A549 (cell line): ENCODE data around the gene TYW1B. TPM values are rescaled to one million over a fixed set of nuclear protein-coding genes. Genes with fewer than 3 reads are reported as not detected.
A peak's percentile ranks its signal among the peaks of the same experiment; 100 is the strongest.
"Not testable (repeated sequence)": the region's sequence is repeated elsewhere in the genome, so short reads cannot be mapped to it uniquely, and the experiment has no call there.

Experiments
- ATAC-seq, 2 experiments: fragments of 200-7000 bp in 1 of 2; fragments of >200 bp in 1 of 2; cut with Nextera tagmentation in 1 of 2; cut with Tn5 transposase in 1 of 2; 3 replicates each; pipeline versions ENCODE4 v1.8.0 to v1.9.1; 2018 to 2020; ENCODE audit warnings: mild to moderate bottlenecking in 1 of 2, moderate library complexity in 1 of 2
- CTCF ChIA-PET: fragments of 300-600 bp; sonication (Branson Sonifier 250); formaldehyde crosslinking; extraction: SDS; loops from one replicate; lab custom pipeline; 2021; ENCODE audit warnings: antibody characterized with exemption, inconsistent platforms; lab: Yijun Ruan, JAX
- POLR2A ChIA-PET: fragments of 350-600 bp; formaldehyde crosslinking; extraction: SDS; loops from one replicate; lab custom pipeline; 2021; ENCODE audit warnings: antibody characterized with exemption, inconsistent platforms; lab: Yijun Ruan, JAX
- DNase-seq, 2 experiments: peaks; one replicate each; pipeline versions ENCODE4 v3.0.0 to v3.0.0-alpha.2; 2011 to 2016; ENCODE audit warnings: low read depth in 1 of 2, low spot score in 1 of 2
- FAIRE-seq: peaks from 2 replicates; lab custom pipeline; 2011; peaks lifted over from hg19 to GRCh38; lab: Jason Lieb, UNC
- H3K27ac ChIP-seq, 2 experiments: fragments of >200 bp; sonication (Bioruptor Twin); formaldehyde crosslinking; 3 replicates each; pipeline ENCODE4 v1.5.1; 2016 to 2017
- H3K4me1 ChIP-seq: fragments of >200 bp; sonication (Bioruptor Twin); formaldehyde crosslinking; 3 replicates; pipeline ENCODE4 v1.6.1; 2016
- H3K4me2 ChIP-seq: fragments of >200 bp; sonication (Bioruptor Twin); formaldehyde crosslinking; 3 replicates; pipeline ENCODE4 v1.6.1; 2016
- H3K4me3 ChIP-seq: fragments of >200 bp; sonication (Bioruptor Twin); formaldehyde crosslinking; 3 replicates; pipeline ENCODE4 v1.5.1; 2016
- H3K9me3 ChIP-seq: fragments of >200 bp; sonication (Bioruptor Twin); formaldehyde crosslinking; 3 replicates; pipeline ENCODE4 v1.6.1; 2016
- BHLHE40 ChIP-seq: IDR thresholded peaks from 2 replicates; pipeline ENCODE4 v1.6.1; 2012; ENCODE audit warnings: low read depth, low read length, inconsistent platforms
- CBX2 ChIP-seq: fragments of 200-600 bp; sonication (generic); IDR thresholded peaks from 2 replicates; pipeline ENCODE4 v1.6.1; 2016; ENCODE audit warnings: low read depth, mild to moderate bottlenecking, borderline replicate concordance
- EHF ChIP-seq: fragments of 250-450 bp; sonication (Bioruptor Pico); IDR thresholded peaks from 2 replicates; pipeline ENCODE4 v1.5.0; 2020; ENCODE audit warnings: mild to moderate bottlenecking
- FOSL2 ChIP-seq, 2 experiments: fragments of 450-650 bp in 1 of 2; fragments of >200 bp in 1 of 2; sonication (Bioruptor Twin) in 1 of 2; formaldehyde crosslinking; IDR thresholded peaks; 2 replicates each; pipeline versions ENCODE4 v1.5.0 to v1.6.1; 2016 to 2020; ENCODE audit warnings: mild to moderate bottlenecking in 1 of 2, moderate library complexity in 1 of 2
- HOXB13 ChIP-seq: fragments of 250-450 bp; sonication (Bioruptor Pico); IDR thresholded peaks from 2 replicates; pipeline ENCODE4 v1.5.0; 2020; ENCODE audit warnings: low read depth, mild to moderate bottlenecking, moderate library complexity
- JUNB ChIP-seq: fragments of >200 bp; sonication (Bioruptor Twin); formaldehyde crosslinking; IDR thresholded peaks from 2 replicates; pipeline ENCODE4 v1.6.1; 2016
- MAFK ChIP-seq: fragments of 450-650 bp; IDR thresholded peaks from 2 replicates; pipeline ENCODE4 v1.6.1; 2014; ENCODE audit not compliant: partially characterized antibody
- MYC ChIP-seq: IDR thresholded peaks from 2 replicates; pipeline ENCODE4 v1.6.1; 2012; ENCODE audit warnings: mild to moderate bottlenecking, inconsistent platforms, low read length, improper control_type of control experiment, borderline replicate concordance
- NPAS2 ChIP-seq: fragments of 250-450 bp; sonication (Bioruptor Pico); IDR thresholded peaks from 2 replicates; pipeline ENCODE4 v1.8.0; 2022; ENCODE audit warnings: mild to moderate bottlenecking, moderate library complexity, borderline replicate concordance
- NR3C1 ChIP-seq: fragments of >200 bp; sonication (Bioruptor Twin); formaldehyde crosslinking; IDR thresholded peaks from 3 replicates; pipeline ENCODE4 v1.6.1; 2017
- RCOR1 ChIP-seq: fragments of 150-350 bp; IDR thresholded peaks from 2 replicates; pipeline ENCODE4 v1.6.1; 2014; ENCODE audit warnings: antibody characterized with exemption, low read length, low read depth
- RFX5 ChIP-seq: fragments of 450-650 bp; IDR thresholded peaks from 2 replicates; pipeline ENCODE4 v1.7.1; 2014; ENCODE audit warnings: antibody characterized with exemption, mild to moderate bottlenecking, moderate library complexity
- TFCP2L1 ChIP-seq: fragments of 250-450 bp; sonication (Bioruptor Pico); IDR thresholded peaks from 2 replicates; pipeline ENCODE4 v1.5.0; 2021; ENCODE audit warnings: mild to moderate bottlenecking
- USF2 ChIP-seq: fragments of 450-650 bp; IDR thresholded peaks from 2 replicates; pipeline ENCODE4 v1.6.1; 2014; ENCODE audit warnings: antibody characterized with exemption
- ZFP36 ChIP-seq: fragments of 450-650 bp; IDR thresholded peaks from 2 replicates; pipeline ENCODE4 v1.6.1; 2014; ENCODE audit warnings: borderline replicate concordance; ENCODE audit not compliant: partially characterized antibody
- whole genome bisulfite sequencing: methylation state at CpG from one replicate; pipeline ENCODE4 v1.1.6; 2017; ENCODE audit errors: missing lambda C conversion rate; 5-methylcytosine and 5-hydroxymethylcytosine counted together
- polyA plus RNA-seq, 4 experiments: library from polyadenylated mRNA; depleted of rRNA in 3 of 4; stranded (reverse); fragments of >200 nt; fragmentation: RNase III in 1 of 4; extraction: RNeasy Plus Mini Kit Qiagen cat#74134 plus additional on column Dnase treatment in 1 of 4; gene quantifications; 2 replicates in 3 of 4; 3 replicates in 1 of 4; pipeline ENCODE4 v1.2.3, GENCODE V29; 2011 to 2017
- TF ChIP-seq, protein P1 (sequence below): fragments of 250-450 bp; sonication (Bioruptor Pico); IDR thresholded peaks from 2 replicates; pipeline ENCODE4 v1.5.0; 2021; ENCODE audit warnings: mild to moderate bottlenecking, moderate library complexity, borderline replicate concordance
- TF ChIP-seq, protein P2 (sequence below): IDR thresholded peaks from 2 replicates; pipeline ENCODE4 v1.6.1; 2012; ENCODE audit warnings: low read depth, borderline replicate concordance

TYW1B gene
- polyA plus RNA-seq, 2 of the 4 experiments (the other 2 are of a cell fraction): 2.7 to 4.6 TPM

- Histone ChIP-seq H3K9me3 (no peaks in the 10 kb centered on the region), H3K4me3 (no peak overlapping the region), H3K27ac (no peak overlapping the region), H3K4me1 (peaks cover 3% of the 10 kb centered on the region; the same call in 1 of the 3 replicates), H3K4me2 (no peak overlapping the region)
- ChIA-PET POLR2A (no interaction called here), CTCF (no interaction called here)
- no peak for ATAC-seq
- no peak for TF ChIP-seq CBX2
- TF ChIP-seq, protein P1, sequence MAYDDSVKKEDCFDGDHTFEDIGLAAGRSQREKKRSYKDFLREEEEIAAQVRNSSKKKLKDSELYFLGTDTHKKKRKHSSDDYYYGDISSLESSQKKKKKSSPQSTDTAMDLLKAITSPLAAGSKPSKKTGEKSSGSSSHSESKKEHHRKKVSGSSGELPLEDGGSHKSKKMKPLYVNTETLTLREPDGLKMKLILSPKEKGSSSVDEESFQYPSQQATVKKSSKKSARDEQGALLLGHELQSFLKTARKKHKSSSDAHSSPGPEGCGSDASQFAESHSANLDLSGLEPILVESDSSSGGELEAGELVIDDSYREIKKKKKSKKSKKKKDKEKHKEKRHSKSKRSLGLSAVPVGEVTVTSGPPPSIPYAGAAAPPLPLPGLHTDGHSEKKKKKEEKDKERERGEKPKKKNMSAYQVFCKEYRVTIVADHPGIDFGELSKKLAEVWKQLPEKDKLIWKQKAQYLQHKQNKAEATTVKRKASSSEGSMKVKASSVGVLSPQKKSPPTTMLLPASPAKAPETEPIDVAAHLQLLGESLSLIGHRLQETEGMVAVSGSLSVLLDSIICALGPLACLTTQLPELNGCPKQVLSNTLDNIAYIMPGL: no peak
- no peak for TF ChIP-seq RCOR1
- no peak for TF ChIP-seq BHLHE40
- no peak for TF ChIP-seq NPAS2 (CRISPR knock-in tag)
- TF ChIP-seq HOXB13 (CRISPR knock-in tag): no peak
- TF ChIP-seq MAFK: no peak
- TF ChIP-seq MYC: no peak
- no peak for TF ChIP-seq JUNB
- no peak for TF ChIP-seq ZFP36
- no peak for TF ChIP-seq TFCP2L1 (CRISPR knock-in tag)
- TF ChIP-seq, protein P2, sequence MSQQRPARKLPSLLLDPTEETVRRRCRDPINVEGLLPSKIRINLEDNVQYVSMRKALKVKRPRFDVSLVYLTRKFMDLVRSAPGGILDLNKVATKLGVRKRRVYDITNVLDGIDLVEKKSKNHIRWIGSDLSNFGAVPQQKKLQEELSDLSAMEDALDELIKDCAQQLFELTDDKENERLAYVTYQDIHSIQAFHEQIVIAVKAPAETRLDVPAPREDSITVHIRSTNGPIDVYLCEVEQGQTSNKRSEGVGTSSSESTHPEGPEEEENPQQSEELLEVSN: no peak
- no peak for TF ChIP-seq NR3C1
- no peak for TF ChIP-seq RFX5
- TF ChIP-seq EHF (CRISPR knock-in tag): no peak
- TF ChIP-seq USF2: no peak
- 86% methylated on average over 3 of the region's 3 CpGs for WGBS
- no peak for FAIRE-seq
- DNase-seq: no peak
Measured at GRCh38 chr7:72704894-72705293, 123.1 kb downstream of the TYW1B start.

DNA sequence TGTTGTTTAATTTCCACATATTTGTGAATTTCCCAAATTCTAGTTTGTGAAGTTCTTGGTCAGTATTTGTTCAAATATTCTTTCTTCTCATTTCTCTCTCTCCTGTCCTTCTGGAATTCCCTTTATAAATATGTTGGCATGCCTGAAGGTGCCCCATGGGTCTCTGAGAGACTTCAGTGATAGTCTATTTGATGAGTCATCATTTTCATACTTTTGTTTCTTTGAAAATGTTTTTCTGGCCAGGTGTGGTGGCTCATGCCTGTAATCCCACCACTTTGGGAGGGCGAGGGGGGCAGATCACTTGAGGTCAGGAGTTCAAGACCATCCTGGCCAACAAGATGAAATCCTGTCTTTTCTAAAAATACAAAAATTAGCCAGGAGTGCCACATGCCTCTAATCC is 127.5 kb downstream of the TYW1B start:
- CTCF ChIA-PET; H3K9me3 ChIP-seq; H3K4me2 ChIP-seq; ATAC-seq; H3K27ac ChIP-seq; H3K4me3 ChIP-seq; DNase-seq; POLR2A ChIA-PET; FAIRE-seq; H3K4me1 ChIP-seq; TF ChIP-seq FOSL2 (IDR thresholded peaks at IDR 0.05): not testable (repeated sequence)
- TF ChIP-seq FOSL2 (CRISPR knock-in tag; IDR thresholded peaks at IDR 0.05) (peak; percentile 37), MAFK (peak; percentile 94)
- WGBS: 71% methylated on average over 1 of the region's 1 CpG

DNA sequence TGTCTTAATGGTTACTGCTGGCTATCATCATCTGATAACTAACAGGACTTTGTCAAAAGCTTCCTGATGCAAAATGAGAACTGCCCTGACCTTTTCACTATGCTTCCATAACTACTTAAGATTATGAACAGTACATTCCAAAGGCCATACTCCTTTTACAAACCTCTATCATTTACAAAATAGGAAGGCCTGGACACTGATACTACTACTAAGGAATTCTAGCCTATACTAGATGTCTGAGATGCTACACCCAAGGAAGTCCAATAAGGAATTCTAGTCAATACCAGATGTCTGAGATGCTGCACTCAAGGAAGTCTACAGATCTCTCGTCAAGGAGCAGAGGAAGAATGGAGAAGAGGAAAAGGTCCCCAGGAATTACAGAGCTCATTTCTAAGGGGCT is 130.9 kb downstream of the TYW1B start:
- H3K27ac ChIP-seq, H3K4me1 ChIP-seq, POLR2A ChIA-PET, DNase-seq, H3K4me2 ChIP-seq, FAIRE-seq, H3K4me3 ChIP-seq, CTCF ChIA-PET, H3K9me3 ChIP-seq: not testable (repeated sequence)
- 100% methylated on average over 1 of the region's 1 CpG for WGBS
- ATAC-seq: peak in 1 of 2 experiments; percentile 24; a peak in 1 of 6 replicates

DNA sequence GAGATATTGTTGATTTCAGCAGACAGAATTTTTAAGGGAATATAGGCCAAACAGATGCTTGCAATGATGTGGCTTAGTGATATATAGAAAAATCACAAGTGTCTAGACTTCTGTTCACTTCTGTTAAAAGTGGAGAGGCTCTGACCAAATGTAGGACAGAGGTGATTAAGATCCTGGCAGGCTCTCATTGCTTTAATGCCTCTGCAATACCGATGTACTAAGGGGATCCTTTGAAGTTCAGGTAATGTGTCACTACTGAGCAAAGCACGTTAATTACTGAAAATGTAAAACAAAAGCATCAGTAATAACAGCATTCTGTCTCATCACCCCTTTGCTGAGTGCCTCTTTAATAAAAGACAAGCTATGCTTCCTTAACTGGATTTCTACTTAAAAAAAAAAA is 131.4 kb downstream of the TYW1B start:
- FAIRE-seq, H3K9me3 ChIP-seq, DNase-seq, H3K27ac ChIP-seq, H3K4me3 ChIP-seq, H3K4me2 ChIP-seq, CTCF ChIA-PET, POLR2A ChIA-PET, ATAC-seq, H3K4me1 ChIP-seq: not testable (repeated sequence)
- 84% methylated on average over 2 of the region's 2 CpGs for WGBS

DNA sequence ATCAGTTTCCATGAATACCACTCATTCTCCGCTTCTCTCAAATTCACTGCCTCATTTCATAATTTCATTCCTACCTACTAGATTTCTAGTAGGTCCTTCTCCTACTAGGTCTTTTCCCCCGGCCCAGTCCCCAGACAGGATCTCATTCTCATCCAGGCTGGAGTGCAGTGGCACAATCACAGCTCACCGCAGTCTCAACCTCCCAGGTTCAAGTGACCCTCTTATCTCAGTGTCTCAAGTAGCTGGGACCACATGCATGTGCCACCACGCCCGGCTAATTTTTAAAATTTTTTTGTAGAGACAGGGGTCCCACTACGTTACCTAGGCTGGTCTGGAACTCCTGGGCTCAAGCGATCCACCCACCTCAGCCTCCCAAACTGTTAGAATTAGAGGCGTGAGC is 132.5 kb downstream of the TYW1B start:
- H3K4me2 ChIP-seq, DNase-seq, H3K4me1 ChIP-seq, H3K4me3 ChIP-seq, POLR2A ChIA-PET, CTCF ChIA-PET, H3K9me3 ChIP-seq, FAIRE-seq, H3K27ac ChIP-seq, ATAC-seq: not testable (repeated sequence)
- 83% methylated on average over 8 of the region's 8 CpGs for whole genome bisulfite sequencing

GRCh38 chr7:72691442-72691841 is 136.6 kb downstream of the TYW1B start:
- DNase-seq, ATAC-seq, CTCF ChIA-PET, H3K4me3 ChIP-seq, H3K9me3 ChIP-seq, H3K4me1 ChIP-seq, FAIRE-seq, POLR2A ChIA-PET, H3K4me2 ChIP-seq, H3K27ac ChIP-seq: not testable (repeated sequence)
- WGBS: 88% methylated on average over 2 of the region's 2 CpGs

GRCh38 chr7:72690177-72690576 is 137.8 kb downstream of the TYW1B start:
- H3K4me1 ChIP-seq, H3K4me3 ChIP-seq, POLR2A ChIA-PET, H3K27ac ChIP-seq, H3K4me2 ChIP-seq, ATAC-seq, H3K9me3 ChIP-seq, CTCF ChIA-PET, FAIRE-seq, DNase-seq: not testable (repeated sequence)
- 93% methylated on average over 2 of the region's 2 CpGs for WGBS
